ENCODE results near the gene PPP2R3C.
"Not testable (repeated sequence)": the region's sequence is repeated elsewhere in the genome, so short reads cannot be mapped to it uniquely, and the experiment has no call there.

- TF ChIP-seq, protein P1, sequence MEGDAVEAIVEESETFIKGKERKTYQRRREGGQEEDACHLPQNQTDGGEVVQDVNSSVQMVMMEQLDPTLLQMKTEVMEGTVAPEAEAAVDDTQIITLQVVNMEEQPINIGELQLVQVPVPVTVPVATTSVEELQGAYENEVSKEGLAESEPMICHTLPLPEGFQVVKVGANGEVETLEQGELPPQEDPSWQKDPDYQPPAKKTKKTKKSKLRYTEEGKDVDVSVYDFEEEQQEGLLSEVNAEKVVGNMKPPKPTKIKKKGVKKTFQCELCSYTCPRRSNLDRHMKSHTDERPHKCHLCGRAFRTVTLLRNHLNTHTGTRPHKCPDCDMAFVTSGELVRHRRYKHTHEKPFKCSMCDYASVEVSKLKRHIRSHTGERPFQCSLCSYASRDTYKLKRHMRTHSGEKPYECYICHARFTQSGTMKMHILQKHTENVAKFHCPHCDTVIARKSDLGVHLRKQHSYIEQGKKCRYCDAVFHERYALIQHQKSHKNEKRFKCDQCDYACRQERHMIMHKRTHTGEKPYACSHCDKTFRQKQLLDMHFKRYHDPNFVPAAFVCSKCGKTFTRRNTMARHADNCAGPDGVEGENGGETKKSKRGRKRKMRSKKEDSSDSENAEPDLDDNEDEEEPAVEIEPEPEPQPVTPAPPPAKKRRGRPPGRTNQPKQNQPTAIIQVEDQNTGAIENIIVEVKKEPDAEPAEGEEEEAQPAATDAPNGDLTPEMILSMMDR (IDR thresholded peaks at IDR 0.05), result not testable (repeated sequence)
- not testable (repeated sequence) for TF ChIP-seq POLR2AphosphoS5 (IDR thresholded peaks at IDR 0.05; ENCODE audit: low read depth, low read length); REST (IDR thresholded peaks at IDR 0.05; ENCODE audit: insufficient read depth in 1 of 2, low read depth in 2 of 2, low read length in 1 of 2)
Observed at GRCh38 chr14:35065731-35066130, 56.1 kb downstream of the PPP2R3C start.

Data from Panc1 (cell line).